ENCODE data around the gene TRIM52.
"Not testable (repeated sequence)": the region's sequence is repeated elsewhere in the genome, so short reads cannot be mapped to it uniquely, and the experiment has no call there.

The TRIM52 gene

DNA sequence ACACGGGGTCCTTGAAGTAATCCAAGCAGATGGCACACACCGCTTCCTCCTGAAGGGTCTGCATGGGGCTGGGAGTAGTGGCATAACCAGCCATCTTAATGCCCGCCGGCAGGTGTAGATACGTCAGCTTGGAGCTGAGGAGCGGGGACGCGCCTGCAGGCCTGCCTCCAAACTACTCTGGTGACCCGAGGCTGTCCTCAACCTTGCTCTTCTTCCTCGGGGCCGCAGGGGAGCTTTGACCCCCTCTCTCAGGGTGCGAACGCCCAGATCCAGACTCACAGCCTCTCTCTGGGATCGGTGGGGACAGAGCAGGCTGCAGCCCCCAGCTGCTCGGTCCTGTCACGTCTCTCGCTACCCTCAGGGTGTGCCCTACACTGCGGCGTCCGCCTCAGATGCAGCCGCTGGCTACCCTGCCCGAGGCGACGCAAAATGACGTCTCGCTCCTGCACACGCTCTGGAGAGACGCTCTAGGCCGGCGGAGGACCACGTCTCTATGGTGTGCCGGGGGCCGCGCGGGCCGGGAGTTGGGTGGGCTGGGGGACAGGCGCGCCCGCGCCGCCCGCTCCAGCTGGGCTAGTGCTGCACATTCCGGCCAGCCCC is at the start of gene TRIM52:
TSS of gene TRIM52 (minus strand) at position 424 of the 600 bp plus-strand sequence. CDS start at position 94, 330 bp downstream.
- peak; percentile 92 for ATAC-seq
- TF ChIP-seq, protein P1, sequence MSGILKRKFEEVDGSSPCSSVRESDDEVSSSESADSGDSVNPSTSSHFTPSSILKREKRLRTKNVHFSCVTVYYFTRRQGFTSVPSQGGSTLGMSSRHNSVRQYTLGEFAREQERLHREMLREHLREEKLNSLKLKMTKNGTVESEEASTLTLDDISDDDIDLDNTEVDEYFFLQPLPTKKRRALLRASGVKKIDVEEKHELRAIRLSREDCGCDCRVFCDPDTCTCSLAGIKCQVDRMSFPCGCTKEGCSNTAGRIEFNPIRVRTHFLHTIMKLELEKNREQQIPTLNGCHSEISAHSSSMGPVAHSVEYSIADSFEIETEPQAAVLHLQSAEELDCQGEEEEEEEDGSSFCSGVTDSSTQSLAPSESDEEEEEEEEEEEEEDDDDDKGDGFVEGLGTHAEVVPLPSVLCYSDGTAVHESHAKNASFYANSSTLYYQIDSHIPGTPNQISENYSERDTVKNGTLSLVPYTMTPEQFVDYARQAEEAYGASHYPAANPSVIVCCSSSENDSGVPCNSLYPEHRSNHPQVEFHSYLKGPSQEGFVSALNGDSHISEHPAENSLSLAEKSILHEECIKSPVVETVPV (CRISPR knock-in tag; IDR thresholded peaks at IDR 0.05): no peak
- TF ChIP-seq, protein P2, sequence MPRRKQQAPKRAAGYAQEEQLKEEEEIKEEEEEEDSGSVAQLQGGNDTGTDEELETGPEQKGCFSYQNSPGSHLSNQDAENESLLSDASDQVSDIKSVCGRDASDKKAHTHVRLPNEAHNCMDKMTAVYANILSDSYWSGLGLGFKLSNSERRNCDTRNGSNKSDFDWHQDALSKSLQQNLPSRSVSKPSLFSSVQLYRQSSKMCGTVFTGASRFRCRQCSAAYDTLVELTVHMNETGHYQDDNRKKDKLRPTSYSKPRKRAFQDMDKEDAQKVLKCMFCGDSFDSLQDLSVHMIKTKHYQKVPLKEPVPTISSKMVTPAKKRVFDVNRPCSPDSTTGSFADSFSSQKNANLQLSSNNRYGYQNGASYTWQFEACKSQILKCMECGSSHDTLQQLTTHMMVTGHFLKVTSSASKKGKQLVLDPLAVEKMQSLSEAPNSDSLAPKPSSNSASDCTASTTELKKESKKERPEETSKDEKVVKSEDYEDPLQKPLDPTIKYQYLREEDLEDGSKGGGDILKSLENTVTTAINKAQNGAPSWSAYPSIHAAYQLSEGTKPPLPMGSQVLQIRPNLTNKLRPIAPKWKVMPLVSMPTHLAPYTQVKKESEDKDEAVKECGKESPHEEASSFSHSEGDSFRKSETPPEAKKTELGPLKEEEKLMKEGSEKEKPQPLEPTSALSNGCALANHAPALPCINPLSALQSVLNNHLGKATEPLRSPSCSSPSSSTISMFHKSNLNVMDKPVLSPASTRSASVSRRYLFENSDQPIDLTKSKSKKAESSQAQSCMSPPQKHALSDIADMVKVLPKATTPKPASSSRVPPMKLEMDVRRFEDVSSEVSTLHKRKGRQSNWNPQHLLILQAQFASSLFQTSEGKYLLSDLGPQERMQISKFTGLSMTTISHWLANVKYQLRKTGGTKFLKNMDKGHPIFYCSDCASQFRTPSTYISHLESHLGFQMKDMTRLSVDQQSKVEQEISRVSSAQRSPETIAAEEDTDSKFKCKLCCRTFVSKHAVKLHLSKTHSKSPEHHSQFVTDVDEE (CRISPR knock-in tag; IDR thresholded peaks at IDR 0.05): no peak
- TF ChIP-seq CSDC2 (CRISPR knock-in tag; IDR thresholded peaks at IDR 0.05): no peak
- TF ChIP-seq ESRRG (CRISPR knock-in tag; IDR thresholded peaks at IDR 0.05): no peak
- TF ChIP-seq BACH2 (CRISPR knock-in tag; IDR thresholded peaks at IDR 0.05; ENCODE audit: borderline replicate concordance): no peak
- TF ChIP-seq SNAI2 (CRISPR knock-in tag; IDR thresholded peaks at IDR 0.05): no peak
- TF ChIP-seq PATZ1 (CRISPR knock-in tag; IDR thresholded peaks at IDR 0.05; ENCODE audit: borderline replicate concordance): no peak
- TF ChIP-seq TOX (CRISPR knock-in tag; IDR thresholded peaks at IDR 0.05; ENCODE audit: borderline replicate concordance): no peak
- no peak for TF ChIP-seq CREB5 (CRISPR knock-in tag; IDR thresholded peaks at IDR 0.05; ENCODE audit: low read depth)

GRCh38 chr5:181287331-181287730 is 26.4 kb upstream of the TRIM52 start:
- ATAC-seq: not testable (repeated sequence)

DNA sequence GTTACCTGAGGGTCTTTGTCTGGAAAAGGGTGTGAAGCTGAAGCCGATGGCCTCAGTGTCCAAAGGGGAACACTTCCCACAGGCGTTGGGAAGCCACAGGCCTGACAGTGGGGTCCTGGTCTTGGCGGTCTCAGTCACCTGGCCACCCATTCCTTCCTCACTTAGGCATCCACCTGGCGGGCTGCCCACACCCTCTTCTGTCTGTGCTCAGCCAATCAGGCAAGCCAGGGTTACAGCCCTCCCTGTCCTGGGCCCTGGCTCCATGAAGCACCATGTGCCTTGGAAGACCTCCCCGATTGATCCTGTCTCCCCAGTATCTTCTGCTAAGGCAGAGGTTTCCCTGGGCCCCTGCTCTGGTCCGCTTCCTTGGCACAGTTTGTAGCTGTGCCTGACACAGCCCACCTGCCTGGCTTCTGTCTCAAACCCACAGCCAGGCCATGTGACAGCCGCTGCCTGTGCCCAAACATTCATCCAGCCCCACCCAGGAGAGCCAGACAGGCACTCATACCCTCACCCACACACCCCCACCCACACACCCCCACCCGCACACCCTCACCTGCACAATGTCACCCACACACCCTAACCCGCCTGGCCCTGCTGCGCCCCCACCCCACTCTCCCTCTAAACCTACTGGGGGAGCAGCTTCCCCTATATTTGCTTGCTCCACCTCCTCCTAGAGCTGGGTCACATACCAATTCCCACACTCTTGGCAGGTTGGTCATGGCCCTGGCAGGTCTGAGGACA is 25.2 kb upstream of the TRIM52 start:
- ATAC-seq: not testable (repeated sequence)

DNA sequence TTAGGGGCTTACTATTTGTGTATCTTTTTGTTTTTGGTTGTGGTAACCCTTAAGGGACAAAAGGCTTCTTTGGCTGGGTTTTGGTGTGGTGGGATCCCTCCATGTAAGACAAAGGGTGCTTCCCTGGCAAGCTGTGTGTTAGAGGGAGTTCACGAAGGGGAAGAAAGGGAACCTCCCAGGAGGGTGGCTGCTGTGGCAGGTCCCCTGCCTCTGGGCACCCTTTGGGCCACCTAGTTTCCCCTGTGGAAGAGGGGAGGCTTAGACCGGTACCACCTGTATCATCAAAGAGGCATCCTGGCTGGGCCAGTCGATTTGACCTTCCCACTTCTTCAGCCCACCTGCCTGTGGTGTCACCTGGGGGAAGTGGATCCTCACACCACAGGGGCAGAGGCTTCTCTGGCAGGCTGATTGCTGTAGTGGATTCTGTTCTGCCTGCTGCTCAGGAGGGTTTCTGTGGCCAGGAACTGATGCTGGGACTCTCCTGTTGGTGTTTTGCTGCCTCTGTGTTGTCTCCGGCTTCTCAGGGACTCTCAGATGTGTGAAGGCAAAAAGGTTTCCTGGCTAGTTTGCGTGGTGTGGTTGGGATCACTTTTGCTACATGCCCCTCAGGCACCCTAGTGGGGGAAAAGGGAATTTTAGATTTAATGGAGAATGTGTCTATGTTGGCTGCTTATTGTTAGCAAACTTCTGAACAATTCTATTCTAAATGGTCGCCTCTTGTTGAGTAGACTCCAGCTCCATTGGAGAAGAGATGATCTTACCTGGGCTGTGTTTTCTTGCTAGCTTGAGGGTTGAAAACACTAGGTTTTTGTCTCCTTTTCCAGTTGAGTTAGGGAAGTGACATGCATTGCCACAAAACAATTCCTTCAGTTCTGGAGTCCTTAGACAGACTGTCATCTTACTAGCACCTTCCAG is 23.2 kb upstream of the TRIM52 start:
- ATAC-seq: not testable (repeated sequence)

DNA sequence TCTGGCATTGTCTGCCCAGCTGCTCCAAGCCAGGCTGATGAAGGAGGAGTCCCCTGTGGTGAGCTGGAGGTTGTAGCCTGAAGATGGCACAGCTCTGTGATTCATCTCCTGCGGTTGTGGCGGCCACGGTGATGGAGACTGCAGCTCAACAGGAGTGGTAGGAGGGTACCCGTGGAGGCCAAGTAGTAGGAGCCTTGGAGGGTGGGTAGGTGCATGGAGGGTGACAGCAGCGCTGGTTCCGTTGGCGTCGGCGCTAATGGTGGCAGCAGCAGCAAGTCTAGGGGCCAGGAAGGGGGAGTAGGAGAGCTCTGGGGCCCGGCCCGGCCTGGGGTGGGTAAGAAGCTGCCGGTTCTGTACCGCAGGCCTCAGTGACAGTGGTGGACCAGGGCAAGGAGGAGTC is 22.4 kb upstream of the TRIM52 start:
- TF ChIP-seq TCF4 (CRISPR knock-in tag; IDR thresholded peaks at IDR 0.05; ENCODE audit: borderline replicate concordance) (no peak), ISL1 (CRISPR knock-in tag; IDR thresholded peaks at IDR 0.05) (no peak), ESRRG (CRISPR knock-in tag; IDR thresholded peaks at IDR 0.05) (no peak)
- ATAC-seq: no peak

- ATAC-seq: no peak
- TF ChIP-seq, protein P2 (CRISPR knock-in tag; IDR thresholded peaks at IDR 0.05): no peak
- TF ChIP-seq ZNF565 (CRISPR knock-in tag; conservative IDR thresholded peaks at IDR 0.05; ENCODE audit: low read depth): no peak
- TF ChIP-seq ISL1 (CRISPR knock-in tag; IDR thresholded peaks at IDR 0.05): no peak
- TF ChIP-seq ARNTL (CRISPR knock-in tag; IDR thresholded peaks at IDR 0.05; ENCODE audit: borderline replicate concordance, low read depth): no peak
- TF ChIP-seq TOX (CRISPR knock-in tag; IDR thresholded peaks at IDR 0.05; ENCODE audit: borderline replicate concordance): no peak
- TF ChIP-seq ZNF70 (CRISPR knock-in tag; IDR thresholded peaks at IDR 0.05): no peak
- no peak for TF ChIP-seq ESRRG (CRISPR knock-in tag; IDR thresholded peaks at IDR 0.05)
These were observed 21.9 kb upstream of the TRIM52 start for GRCh38 chr5:181282874-181283273.

DNA sequence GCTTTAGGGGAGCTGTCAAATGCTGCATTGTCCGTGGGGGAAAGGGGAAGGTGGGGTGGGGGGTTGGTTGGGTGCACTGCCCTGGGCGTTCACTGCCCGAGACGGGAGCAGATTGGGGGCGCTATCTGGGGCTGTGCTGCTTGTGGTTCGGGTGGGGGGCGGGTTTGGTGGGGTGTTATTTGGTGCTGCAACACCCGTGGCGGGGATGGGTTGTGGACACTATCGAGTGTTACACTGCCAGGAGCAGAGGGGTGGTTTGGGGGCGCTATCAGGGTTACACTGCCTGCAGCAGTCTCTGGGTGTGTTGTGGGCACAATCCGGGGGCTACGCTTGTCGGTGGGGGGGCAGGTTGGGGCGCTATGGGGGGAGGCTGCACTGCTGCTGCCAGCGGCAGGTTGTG is 21.5 kb upstream of the TRIM52 start:
- ATAC-seq: not testable (repeated sequence)
